Fibroblast of the aortic adventitia (primary cell): ENCODE measurements around the gene CHD9. TPM values are rescaled to one million over a fixed set of nuclear protein-coding genes. Genes with fewer than 3 reads are reported as not detected.
A peak's percentile ranks its signal among the peaks of the same experiment; 100 is the strongest.
"Not testable (repeated sequence)": the region's sequence is repeated elsewhere in the genome, so short reads cannot be mapped to it uniquely, and the experiment has no call there.

Experiments used
- DNase-seq: peaks from one replicate; pipeline ENCODE4 v3.0.0-alpha.2; 2010; ENCODE audit warnings: low read depth
- H3K4me3 ChIP-seq: 2 replicates; pipeline ENCODE4 v1.5.1; 2011; ENCODE audit warnings: low read depth, mild to moderate bottlenecking, control low read depth, low read length, moderate library complexity
- CTCF ChIP-seq: IDR thresholded peaks from 2 replicates; pipeline ENCODE4 v1.5.1; 2011; ENCODE audit warnings: mild to moderate bottlenecking, low read length, control low read depth, inconsistent platforms; ENCODE audit not compliant: insufficient read depth
- total RNA-seq: library from RNA; depleted of rRNA; stranded (reverse); fragments of >200 nt; gene quantifications from 2 replicates; pipeline ENCODE4 v1.2.3, GENCODE V29; 2012; ENCODE audit warnings: low replicate concordance

The CHD9 gene
- total RNA-seq, 1 donor, result 90.6 TPM

- H3K4me3 ChIP-seq, result no peak overlapping the region
- no peak for TF ChIP-seq CTCF
- DNase-seq, result peak; percentile 31
These were observed 10.8 kb downstream of the CHD9 start for GRCh38 chr16:53065461-53066061.

- TF ChIP-seq CTCF, result no peak
- DNase-seq, result no peak
- no peak overlapping the region for H3K4me3 ChIP-seq
These were observed 12.9 kb downstream of the CHD9 start for GRCh38 chr16:53067675-53068074.

- no peak for DNase-seq
- no peak for TF ChIP-seq CTCF
- no peak overlapping the region for H3K4me3 ChIP-seq
These were observed 13.6 kb downstream of the CHD9 start for GRCh38 chr16:53068423-53068833.

GRCh38 chr16:53069772-53070171, 15.0 kb downstream of the CHD9 start:
- no peak for TF ChIP-seq CTCF
- DNase-seq, result no peak
- H3K4me3 ChIP-seq, result no peak overlapping the region

- TF ChIP-seq CTCF, result no peak
- peak; percentile 36 for DNase-seq
- H3K4me3 ChIP-seq, result no peak overlapping the region
These were observed 17.0 kb downstream of the CHD9 start for GRCh38 chr16:53071748-53072301.

- DNase-seq, result no peak
- H3K4me3 ChIP-seq, result no peak overlapping the region
- TF ChIP-seq CTCF, result no peak
These were observed 18.2 kb downstream of the CHD9 start for GRCh38 chr16:53073022-53073421.

- DNase-seq, H3K4me3 ChIP-seq: not testable (repeated sequence)
These were observed 19.5 kb downstream of the CHD9 start for GRCh38 chr16:53074296-53074695.

GRCh38 chr16:53075461-53075860, 20.7 kb downstream of the CHD9 start:
- DNase-seq, H3K4me3 ChIP-seq: not testable (repeated sequence)
